Ovary (tissue), 9 donors: ENCODE results near the gene GIMAP5. TPM values are rescaled to one million over a fixed set of nuclear protein-coding genes. Genes with fewer than 3 reads are reported as not detected.

ENCODE experiments used
- DNase-seq, 5 donors: peaks; one replicate each; pipeline ENCODE4 v3.0.0-alpha.2; 2019 to 2020
- H3K27ac ChIP-seq, 2 donors: fragments of 200-600 bp; one replicate each; pipeline versions ENCODE4 v1.5.1 to v1.8.0; 2019 to 2022
- H3K27me3 ChIP-seq: fragments of 200-600 bp; one replicate; pipeline ENCODE4 v1.8.0; 2022
- H3K36me3 ChIP-seq: fragments of 200-600 bp; sonication (generic); one replicate; pipeline ENCODE4 v1.5.1; 2019
- H3K4me1 ChIP-seq: one replicate; pipeline ENCODE4 v1.8.1; 2013; ENCODE audit warnings: mild to moderate bottlenecking, moderate library complexity; ENCODE audit not compliant: insufficient read depth
- H3K4me3 ChIP-seq: fragments of 200-600 bp; sonication (generic); one replicate; pipeline ENCODE4 v1.5.1; 2017
- H3K9me3 ChIP-seq, 2 donors: fragments of 200-600 bp in 1 of 2; sonication (generic) in 1 of 2; one replicate each; pipeline versions ENCODE4 v1.5.1 to v1.8.1; 2013 to 2019; ENCODE audit warnings: mild to moderate bottlenecking in 1 of 2, moderate library complexity in 1 of 2
- EP300 ChIP-seq: sonication (generic); formaldehyde crosslinking; IDR thresholded peaks from one replicate; pipeline ENCODE4 v1.6.1; 2017; ENCODE audit warnings: antibody characterized with exemption
- POLR2A ChIP-seq: fragments of 450-650 bp; IDR thresholded peaks from one replicate; pipeline ENCODE4 v1.6.1; 2017; ENCODE audit warnings: antibody characterized with exemption, mild to moderate bottlenecking, moderate library complexity
- WGBS, 3 donors: extraction: QIAGEN DNeasy Blood & Tissue Kit in 1 of 3; methylation state at CpG; one replicate each; pipeline versions ENCODE4 v1.1.5 to v1.1.7; 2013 to 2017; 5-methylcytosine and 5-hydroxymethylcytosine counted together
- intact Hi-C, 4 donors: fragments of 100-400 bp; cut with DNase I; formaldehyde crosslinking; loops; one replicate each; pipeline versions ENCODE4 v1.11.0 to v1.15.1; 2022 to 2023
- polyA plus RNA-seq, 2 donors: library from polyadenylated mRNA; stranded (reverse); fragments of 200-250 nt in 1 of 2; fragments of 350-450 nt in 1 of 2; fragmentation: Illumina TruSeq in 1 of 2; extraction: RNeasy Lipid Tissue Mini Kit (QIAGEN cat#74804) in 1 of 2; gene quantifications; one replicate each; pipeline ENCODE4 v1.2.3, GENCODE V29; 2013 to 2014
- total RNA-seq, 7 donors: library from RNA; depleted of rRNA in 2 of 7; stranded (reverse); fragments of >200 nt in 2 of 7; fragmentation: NEBNext Ultra II Directional in 3 of 7; extraction: Animal tissue kit (Norgen Biotek cat#: 25700) in 3 of 7; gene quantifications; one replicate each; pipeline versions ENCODE4 v1.1.0 to v1.2.4, GENCODE V29; 2016 to 2023
- TF ChIP-seq, protein P1 (sequence below), 3 donors: fragments of 450-650 bp in 2 of 3; fragments of 200-600 bp in 1 of 3; IDR thresholded peaks; one replicate each; pipeline versions ENCODE4 v1.5.1 to v1.8.0; 2016 to 2022; ENCODE audit warnings: antibody characterized with exemption in 3 of 3, mild to moderate bottlenecking in 1 of 3
- donor health status: DM: no; HTN: no; CAD: no; lungs with moderate emphysema.
- donor health status: DM: no; HTN: no; CAD: no.
- donor health status: Bipolar disorder and iron deficiency.
- donor health status: DM: yes; HTN: yes; CAD: no.
- donor health status: DM: no; HTN: no; CAD: no.
- donor health status: DM: yes; HTN: yes; CAD: no.

The GIMAP5 gene
- total and polyA plus RNA-seq, 9 donors, result 1.7 to 39.7 (median 6.6) TPM

DNA sequence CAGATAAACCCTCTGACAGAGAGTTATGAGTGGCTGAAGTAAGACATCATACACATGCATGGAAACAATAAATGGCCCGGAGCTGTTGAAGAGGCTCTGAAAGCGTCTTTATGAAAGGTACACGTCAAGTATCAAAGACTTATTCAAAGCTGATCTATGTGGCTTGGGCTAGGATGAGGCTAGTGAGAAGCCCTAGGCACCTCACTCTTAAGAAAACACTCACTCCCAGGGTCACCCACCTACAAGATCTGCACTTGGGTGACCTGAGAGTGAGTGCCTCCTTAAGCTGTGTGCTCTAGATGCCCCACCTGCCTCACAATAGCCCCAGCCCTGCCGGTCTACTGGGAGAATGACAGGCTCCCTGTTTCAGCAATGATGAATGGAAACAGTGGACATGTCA lies 21.9 kb upstream of the GIMAP5 start:
- Histone ChIP-seq H3K27me3 (no peaks in the 10 kb centered on the region), H3K9me3 (no peaks in the 10 kb centered on the region), H3K4me1 (no peaks in the 10 kb centered on the region), H3K27ac (no peak overlapping the region), H3K36me3 (no peaks in the 10 kb centered on the region), H3K4me3 (no peak overlapping the region)
- WGBS, 3 donors, result 69 to 85% (median 78%) methylated on average over 4 of the region's 4 CpGs
- DNase-seq, result no peak
- intact Hi-C loops, result no loop called here
- TF ChIP-seq EP300, result no peak
- TF ChIP-seq POLR2A, result no peak
- TF ChIP-seq, protein P1, sequence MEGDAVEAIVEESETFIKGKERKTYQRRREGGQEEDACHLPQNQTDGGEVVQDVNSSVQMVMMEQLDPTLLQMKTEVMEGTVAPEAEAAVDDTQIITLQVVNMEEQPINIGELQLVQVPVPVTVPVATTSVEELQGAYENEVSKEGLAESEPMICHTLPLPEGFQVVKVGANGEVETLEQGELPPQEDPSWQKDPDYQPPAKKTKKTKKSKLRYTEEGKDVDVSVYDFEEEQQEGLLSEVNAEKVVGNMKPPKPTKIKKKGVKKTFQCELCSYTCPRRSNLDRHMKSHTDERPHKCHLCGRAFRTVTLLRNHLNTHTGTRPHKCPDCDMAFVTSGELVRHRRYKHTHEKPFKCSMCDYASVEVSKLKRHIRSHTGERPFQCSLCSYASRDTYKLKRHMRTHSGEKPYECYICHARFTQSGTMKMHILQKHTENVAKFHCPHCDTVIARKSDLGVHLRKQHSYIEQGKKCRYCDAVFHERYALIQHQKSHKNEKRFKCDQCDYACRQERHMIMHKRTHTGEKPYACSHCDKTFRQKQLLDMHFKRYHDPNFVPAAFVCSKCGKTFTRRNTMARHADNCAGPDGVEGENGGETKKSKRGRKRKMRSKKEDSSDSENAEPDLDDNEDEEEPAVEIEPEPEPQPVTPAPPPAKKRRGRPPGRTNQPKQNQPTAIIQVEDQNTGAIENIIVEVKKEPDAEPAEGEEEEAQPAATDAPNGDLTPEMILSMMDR (IDR thresholded peaks at IDR 0.05), result no peak

DNA sequence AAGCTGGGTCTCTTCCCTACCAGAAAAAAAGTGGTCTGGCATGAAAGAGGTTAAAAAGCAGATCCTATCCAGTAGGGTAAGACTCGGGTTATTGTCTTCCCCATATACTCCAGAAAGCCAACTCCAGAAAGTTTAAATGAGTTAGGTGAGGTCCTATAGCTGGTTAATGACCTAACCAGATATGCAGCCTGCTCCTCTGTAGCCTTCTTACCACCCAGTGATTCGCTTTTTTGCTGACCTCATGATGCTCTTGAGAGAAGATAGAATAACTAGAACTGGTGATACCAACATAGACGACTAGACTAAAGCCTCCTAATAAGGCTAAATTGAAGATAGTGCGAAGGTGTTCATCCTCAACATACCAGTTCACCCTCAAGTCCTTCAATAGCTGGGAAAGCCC lies 21.5 kb upstream of the GIMAP5 start:
- Histone ChIP-seq H3K4me3 (no peak overlapping the region), H3K4me1 (no peaks in the 10 kb centered on the region), H3K9me3 (no peaks in the 10 kb centered on the region), H3K27ac (no peak overlapping the region), H3K27me3 (no peaks in the 10 kb centered on the region), H3K36me3 (no peaks in the 10 kb centered on the region)
- no peak for DNase-seq
- 53 to 58% (median 53%) methylated on average over 4 of the region's 4 CpGs for WGBS, 3 donors
- TF ChIP-seq POLR2A (no peak), EP300 (no peak)
- TF ChIP-seq, protein P1 (IDR thresholded peaks at IDR 0.05), result no peak
- intact Hi-C loops, result no loop called here

DNA sequence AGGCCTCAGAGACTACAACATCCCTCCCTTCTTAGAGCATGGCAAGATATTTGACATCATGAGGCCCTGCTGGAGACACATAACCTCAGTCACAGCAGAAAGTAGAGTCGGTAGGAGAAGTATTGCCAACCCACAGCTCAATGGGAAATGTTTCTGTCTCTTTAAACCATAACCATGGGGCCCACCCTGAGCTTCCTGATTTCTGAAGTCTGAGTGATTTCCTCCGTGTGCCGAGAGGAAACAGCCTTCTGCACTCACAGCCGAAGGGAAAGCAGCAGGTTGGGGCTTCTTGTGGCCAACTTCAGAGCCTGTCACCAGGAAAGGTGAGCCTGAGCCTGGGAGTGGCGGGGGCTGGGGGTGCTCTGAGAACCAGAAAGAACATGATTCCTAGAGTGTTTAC lies 20.9 kb upstream of the GIMAP5 start, which contains the start of gene GIMAP1:
Gene GIMAP1, plus strand, starts transcription at position 246 of the 400 bp plus-strand sequence. CDS start 2,435 bp downstream, outside the sequence.
- intact Hi-C loops, result no loop called here
- Histone ChIP-seq H3K4me3 (peak within 1 kb of the TSS; percentile 13), H3K9me3 (no peaks in the 10 kb centered on the region), H3K36me3 (no peaks in the 10 kb centered on the region), H3K27me3 (no peaks in the 10 kb centered on the region), H3K4me1 (no peaks in the 10 kb centered on the region), H3K27ac (no peak within 1 kb of the TSS)
- 31 to 39% (median 35%) methylated on average over 5 of the region's 5 CpGs for WGBS, 3 donors
- TF ChIP-seq EP300 (no peak), POLR2A (no peak)
- TF ChIP-seq, protein P1 (IDR thresholded peaks at IDR 0.05), result no peak
- no peak for DNase-seq

DNA sequence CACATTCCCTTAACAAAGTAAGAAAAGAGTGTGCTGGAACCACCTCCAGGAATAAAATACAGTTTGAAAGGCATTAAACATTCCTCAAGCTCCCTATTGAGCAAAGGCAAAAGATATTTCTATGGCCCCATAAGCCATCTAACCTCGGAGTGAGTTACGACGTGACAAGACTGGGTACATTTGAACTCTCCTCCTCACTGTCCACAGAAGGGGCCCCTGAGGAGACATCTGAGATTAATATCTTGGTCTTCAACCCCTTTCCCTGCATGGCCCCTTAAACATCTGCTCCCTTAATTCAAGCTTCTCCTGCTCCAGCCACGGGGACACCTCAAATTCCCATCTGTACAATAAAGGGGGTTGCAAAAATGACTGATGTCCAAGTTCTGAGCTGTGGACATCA lies 20.3 kb upstream of the GIMAP5 start:
- Histone ChIP-seq H3K4me1 (no peaks in the 10 kb centered on the region), H3K27ac (no peak overlapping the region), H3K36me3 (no peaks in the 10 kb centered on the region), H3K4me3 (peak overlapping the region; percentile 13), H3K27me3 (no peaks in the 10 kb centered on the region), H3K9me3 (no peaks in the 10 kb centered on the region)
- TF ChIP-seq POLR2A (no peak), EP300 (no peak)
- TF ChIP-seq, protein P1 (IDR thresholded peaks at IDR 0.05), result no peak
- intact Hi-C loops, result no loop called here
- no peak for DNase-seq
- WGBS, 3 donors, result 54 to 63% (median 62%) methylated on average over 4 of the region's 4 CpGs
